ELR (cell line): Measurements from ENCODE around the gene IGFL4.

ENCODE experiments used
- DNase-seq: peaks from one replicate; pipeline ENCODE4 v3.0.0-alpha.2; 2015; ENCODE audit warnings: low read depth

IGFL4 gene

GRCh38 chr19:46020819-46021125 is 20.0 kb downstream of the IGFL4 start:
- no peak for DNase-seq

GRCh38 chr19:46019270-46019669 is 21.5 kb downstream of the IGFL4 start:
- no peak for DNase-seq

- no peak for DNase-seq
These were observed 22.0 kb downstream of the IGFL4 start for GRCh38 chr19:46018729-46019251.

GRCh38 chr19:46017874-46018675 is 22.7 kb downstream of the IGFL4 start:
- DNase-seq, result no peak

GRCh38 chr19:46017095-46017429 is 23.7 kb downstream of the IGFL4 start:
- no peak for DNase-seq

GRCh38 chr19:46016426-46017094 is 24.2 kb downstream of the IGFL4 start:
- DNase-seq, result peak; percentile 82

GRCh38 chr19:46015687-46016425 is 24.9 kb downstream of the IGFL4 start:
- no peak for DNase-seq

GRCh38 chr19:46014941-46015686 is 25.7 kb downstream of the IGFL4 start:
- peak; percentile 36 for DNase-seq

GRCh38 chr19:46014534-46014933 is 26.3 kb downstream of the IGFL4 start:
- DNase-seq, result no peak

- peak; percentile 64 for DNase-seq
These were observed 31.0 kb downstream of the IGFL4 start for GRCh38 chr19:46009530-46010510.

GRCh38 chr19:46006411-46006810 is 34.4 kb downstream of the IGFL4 start:
- no peak for DNase-seq

- no peak for DNase-seq
These were observed 38.0 kb downstream of the IGFL4 start for GRCh38 chr19:46002678-46003275.

- DNase-seq, result no peak
These were observed 40.1 kb downstream of the IGFL4 start for GRCh38 chr19:46000491-46001246.

- DNase-seq, result peak; percentile 58
These were observed 41.1 kb downstream of the IGFL4 start for GRCh38 chr19:45999653-46000121.

- no peak for DNase-seq
These were observed 42.0 kb downstream of the IGFL4 start for GRCh38 chr19:45998834-45999233.

GRCh38 chr19:45996933-45997332 is 43.9 kb downstream of the IGFL4 start:
- no peak for DNase-seq

GRCh38 chr19:45995715-45996385 is 45.0 kb downstream of the IGFL4 start:
- peak; percentile 44 for DNase-seq

- peak; percentile 100 for DNase-seq
These were observed 45.6 kb downstream of the IGFL4 start, which contains the start of gene CCDC61 for GRCh38 chr19:45994998-45995714. TSS of gene CCDC61 (plus strand) at chr19:45995467. CDS start at chr19:46003019, 7,552 bp downstream.
